Breast epithelium (tissue), 4 donors: ENCODE measurements around the gene ABCB8. TPM values are rescaled to one million over a fixed set of nuclear protein-coding genes. Genes with fewer than 3 reads are reported as not detected.
A peak's percentile ranks its signal among the peaks of the same experiment; 100 is the strongest.
"Not testable (repeated sequence)": the region's sequence is repeated elsewhere in the genome, so short reads cannot be mapped to it uniquely, and the experiment has no call there.

ENCODE experiments used
- DNase-seq, 2 donors: peaks; one replicate each; pipeline ENCODE4 v3.0.0-alpha.2; 2019; ENCODE audit warnings: low spot score in 2 of 2
- H3K27ac ChIP-seq, 2 donors: fragments of 200-600 bp; sonication (generic) in 1 of 2; one replicate each; pipeline ENCODE4 v1.5.1; 2016 to 2019; ENCODE audit warnings: mild to moderate bottlenecking in 1 of 2
- H3K27me3 ChIP-seq, 2 donors: fragments of 200-600 bp; sonication (generic) in 1 of 2; one replicate each; pipeline versions ENCODE4 v1.5.1 to v1.6.0; 2017 to 2019; ENCODE audit warnings: control low read depth in 1 of 2, mild to moderate bottlenecking in 1 of 2
- H3K36me3 ChIP-seq: fragments of 200-600 bp; one replicate; pipeline ENCODE4 v1.5.1; 2019
- H3K4me1 ChIP-seq, 2 donors: fragments of 200-600 bp; sonication (generic); one replicate each; pipeline ENCODE4 v1.5.1; 2016 to 2019; ENCODE audit warnings: control low read depth in 1 of 2
- H3K4me3 ChIP-seq, 3 donors: fragments of 200-600 bp; sonication (generic); 1 replicate in 2 of 3; 2 replicates in 1 of 3; pipeline ENCODE4 v1.5.1; 2016 to 2019; ENCODE audit warnings: mild to moderate bottlenecking in 3 of 3, moderate library complexity in 2 of 3
- H3K9me3 ChIP-seq, 2 donors: fragments of 200-600 bp; sonication (generic) in 1 of 2; one replicate each; pipeline ENCODE4 v1.5.1; 2016 to 2019; ENCODE audit warnings: control low read depth in 1 of 2
- CTCF ChIP-seq, 3 donors: fragments of 450-650 bp; IDR thresholded peaks; one replicate each; pipeline ENCODE4 v1.5.1; 2016 to 2017; ENCODE audit warnings: antibody characterized with exemption in 3 of 3, mild to moderate bottlenecking in 3 of 3, moderate library complexity in 3 of 3
- POLR2A ChIP-seq: fragments of 450-650 bp; IDR thresholded peaks from one replicate; pipeline ENCODE4 v1.6.1; 2016; ENCODE audit warnings: antibody characterized with exemption, mild to moderate bottlenecking, moderate library complexity
- POLR2AphosphoS5 ChIP-seq, 3 donors: sonication (generic); formaldehyde crosslinking; IDR thresholded peaks; one replicate each; pipeline ENCODE4 v1.6.1; 2017; ENCODE audit warnings: antibody characterized with exemption in 3 of 3
- intact Hi-C: fragments of 100-400 bp; cut with DNase I; formaldehyde crosslinking; loops from one replicate; pipeline ENCODE4 v1.15.1; 2023; ENCODE audit warnings: low total_unique reads
- total RNA-seq, 3 donors: library from RNA; depleted of rRNA; stranded (reverse); fragments of >200 nt; gene quantifications; one replicate each; pipeline ENCODE4 v1.1.0, GENCODE V29; 2016

The ABCB8 gene
- total RNA-seq, 3 donors from 2014 or later, result 14.7 to 19.3 (median 17.6) TPM

GRCh38 chr7:151010307-151011096 lies 17.7 kb upstream of the ABCB8 start:
- no peak for DNase-seq
- TF ChIP-seq POLR2AphosphoS5 (IDR thresholded peaks at IDR 0.05) (no peak), CTCF (IDR thresholded peaks at IDR 0.05) (no peak), POLR2A (no peak)
- Histone ChIP-seq H3K27ac (peak overlapping the region in 1 of 2 donors; percentile 32), H3K4me3 (no peak overlapping the region), H3K36me3 (no peaks in the 10 kb centered on the region), H3K27me3 (peaks cover 2 to 37% of the 10 kb centered on the region in 2 donors), H3K4me1 (no peaks in the 10 kb centered on the region), H3K9me3 (no peaks in the 10 kb centered on the region)
- intact Hi-C loops, result loop anchor here (10.0 kb wide), 1 partner anchor 104 kb away; no protein-coding TSS in a partner anchor

- DNase-seq, result no peak
- H3K4me1 ChIP-seq, result no peaks in the 10 kb centered on the region
- peak overlapping the region in 1 of 2 donors; percentile 32 for H3K27ac ChIP-seq
- intact Hi-C loops, result loop anchor here (10.0 kb wide), 1 partner anchor 104 kb away; no protein-coding TSS in a partner anchor
- TF ChIP-seq CTCF (IDR thresholded peaks at IDR 0.05) (no peak), POLR2AphosphoS5 (IDR thresholded peaks at IDR 0.05) (no peak), POLR2A (no peak)
- no peaks in the 10 kb centered on the region for H3K36me3 ChIP-seq
- H3K4me3 ChIP-seq, result no peak overlapping the region
- no peaks in the 10 kb centered on the region for H3K9me3 ChIP-seq
- peaks cover 2 to 42% of the 10 kb centered on the region in 2 donors for H3K27me3 ChIP-seq
Observed at GRCh38 chr7:151011097-151011409, 17.2 kb upstream of the ABCB8 start.

- H3K27me3 ChIP-seq, result peaks cover 2 to 48% of the 10 kb centered on the region in 2 donors
- H3K9me3 ChIP-seq, H3K36me3 ChIP-seq, H3K27ac ChIP-seq, H3K4me3 ChIP-seq, DNase-seq, H3K4me1 ChIP-seq: not testable (repeated sequence)
- intact Hi-C loops, result loop anchor here (10.0 kb wide), 1 partner anchor 103 kb away; no protein-coding TSS in a partner anchor
Observed at GRCh38 chr7:151011616-151012015, 16.6 kb upstream of the ABCB8 start.

GRCh38 chr7:151012031-151012692 lies 16.1 kb upstream of the ABCB8 start:
- H3K36me3 ChIP-seq, result no peaks in the 10 kb centered on the region
- H3K27me3 ChIP-seq, result peaks cover 2 to 52% of the 10 kb centered on the region in 2 donors
- H3K4me3 ChIP-seq, result no peak overlapping the region
- H3K27ac ChIP-seq, result peak overlapping the region in 1 of 2 donors; percentile 0
- no peaks in the 10 kb centered on the region for H3K9me3 ChIP-seq
- no peaks in the 10 kb centered on the region for H3K4me1 ChIP-seq
- no peak for DNase-seq
- intact Hi-C loops, result loop anchor here (10.0 kb wide), 1 partner anchor 103 kb away; no protein-coding TSS in a partner anchor
- TF ChIP-seq CTCF (IDR thresholded peaks at IDR 0.05), result no peak
- no peak for TF ChIP-seq POLR2A
- TF ChIP-seq POLR2AphosphoS5 (IDR thresholded peaks at IDR 0.05), result no peak

- Histone ChIP-seq H3K36me3 (no peaks in the 10 kb centered on the region), H3K4me1 (peaks cover 0 to 2% of the 10 kb centered on the region in 2 donors), H3K27me3 (peaks cover 2 to 59% of the 10 kb centered on the region in 2 donors), H3K27ac (peak overlapping the region in 1 of 2 donors; percentile 14), H3K4me3 (peak overlapping the region in 2 of 3 donors; percentile 47 to 67), H3K9me3 (no peaks in the 10 kb centered on the region)
- intact Hi-C loops, result loop anchor here (10.0 kb wide), 1 partner anchor 102 kb away; no protein-coding TSS in a partner anchor
- DNase-seq, result no peak
- TF ChIP-seq POLR2AphosphoS5 (IDR thresholded peaks at IDR 0.05) (no peak), CTCF (IDR thresholded peaks at IDR 0.05) (peak in 2 of 3 donors; percentile 33 to 40)
Observed at GRCh38 chr7:151012911-151013347, 15.3 kb upstream of the ABCB8 start.
